Astrocyte of the spinal cord (primary cell): ENCODE measurements around the gene PRDM16.

ENCODE experiments used
- DNase-seq: peaks from one replicate; pipeline ENCODE4 v3.0.0; 2011; ENCODE audit warnings: low read depth, low spot score
- H3K4me3 ChIP-seq: 2 replicates; pipeline ENCODE4 v1.5.1; 2011; ENCODE audit warnings: low read depth, mild to moderate bottlenecking, low read length, moderate library complexity
- in situ Hi-C: cut with HindIII; loops from 2 replicates; pipeline ENCODE4 v1.10.0; 2017; ENCODE audit warnings: low sequenced_read_pairs
- TF ChIP-seq, protein P1 (sequence below): IDR thresholded peaks from 2 replicates; pipeline ENCODE4 v1.5.1; 2012; ENCODE audit warnings: low read depth, mild to moderate bottlenecking, low read length, inconsistent platforms

Gene PRDM16

DNA sequence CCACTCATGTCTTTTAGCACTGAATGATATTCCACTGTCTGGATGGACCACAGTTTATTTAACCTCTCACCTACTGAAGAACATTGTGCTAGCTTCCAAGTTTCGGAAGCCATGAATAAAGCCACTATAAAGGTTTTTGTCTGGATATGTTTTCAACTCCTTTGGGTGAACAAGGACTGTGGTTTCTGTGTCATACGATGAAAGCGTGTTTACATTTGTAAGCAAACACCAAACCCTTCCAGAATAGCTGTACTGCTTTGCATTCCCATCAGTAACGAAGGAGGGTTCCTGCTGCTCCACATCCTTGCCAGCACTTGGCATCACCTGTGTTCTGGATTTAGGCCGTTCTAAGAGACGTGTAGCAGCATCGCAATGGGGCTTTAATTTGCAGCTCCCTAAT lies 374.8 kb downstream of the PRDM16 start:
- DNase-seq = no peak
- in situ Hi-C loops = no loop called here
- H3K4me3 ChIP-seq = no peak overlapping the region
- TF ChIP-seq, protein P1, sequence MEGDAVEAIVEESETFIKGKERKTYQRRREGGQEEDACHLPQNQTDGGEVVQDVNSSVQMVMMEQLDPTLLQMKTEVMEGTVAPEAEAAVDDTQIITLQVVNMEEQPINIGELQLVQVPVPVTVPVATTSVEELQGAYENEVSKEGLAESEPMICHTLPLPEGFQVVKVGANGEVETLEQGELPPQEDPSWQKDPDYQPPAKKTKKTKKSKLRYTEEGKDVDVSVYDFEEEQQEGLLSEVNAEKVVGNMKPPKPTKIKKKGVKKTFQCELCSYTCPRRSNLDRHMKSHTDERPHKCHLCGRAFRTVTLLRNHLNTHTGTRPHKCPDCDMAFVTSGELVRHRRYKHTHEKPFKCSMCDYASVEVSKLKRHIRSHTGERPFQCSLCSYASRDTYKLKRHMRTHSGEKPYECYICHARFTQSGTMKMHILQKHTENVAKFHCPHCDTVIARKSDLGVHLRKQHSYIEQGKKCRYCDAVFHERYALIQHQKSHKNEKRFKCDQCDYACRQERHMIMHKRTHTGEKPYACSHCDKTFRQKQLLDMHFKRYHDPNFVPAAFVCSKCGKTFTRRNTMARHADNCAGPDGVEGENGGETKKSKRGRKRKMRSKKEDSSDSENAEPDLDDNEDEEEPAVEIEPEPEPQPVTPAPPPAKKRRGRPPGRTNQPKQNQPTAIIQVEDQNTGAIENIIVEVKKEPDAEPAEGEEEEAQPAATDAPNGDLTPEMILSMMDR = no peak

DNA sequence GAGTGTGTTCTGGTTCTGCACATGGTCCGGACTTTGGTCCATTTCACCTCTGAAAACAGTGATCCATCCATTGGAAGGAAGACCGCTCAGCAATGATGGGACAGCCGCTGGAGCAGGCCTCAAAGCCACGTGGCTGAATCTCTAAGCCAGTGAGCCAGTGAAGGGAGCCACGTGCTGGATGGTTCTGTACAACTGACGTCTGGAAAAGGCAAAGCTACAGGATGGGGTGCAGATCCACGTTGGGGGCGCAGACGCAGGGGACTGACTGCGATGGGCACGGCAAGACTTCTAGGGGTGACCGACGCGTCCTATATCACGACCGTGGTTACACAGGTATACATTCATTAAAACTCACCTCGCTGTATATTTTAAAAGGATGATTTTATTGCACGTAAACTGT lies 375.3 kb downstream of the PRDM16 start:
- in situ Hi-C loops = no loop called here
- TF ChIP-seq, protein P1 = no peak
- no peak overlapping the region for H3K4me3 ChIP-seq
- DNase-seq = no peak

DNA sequence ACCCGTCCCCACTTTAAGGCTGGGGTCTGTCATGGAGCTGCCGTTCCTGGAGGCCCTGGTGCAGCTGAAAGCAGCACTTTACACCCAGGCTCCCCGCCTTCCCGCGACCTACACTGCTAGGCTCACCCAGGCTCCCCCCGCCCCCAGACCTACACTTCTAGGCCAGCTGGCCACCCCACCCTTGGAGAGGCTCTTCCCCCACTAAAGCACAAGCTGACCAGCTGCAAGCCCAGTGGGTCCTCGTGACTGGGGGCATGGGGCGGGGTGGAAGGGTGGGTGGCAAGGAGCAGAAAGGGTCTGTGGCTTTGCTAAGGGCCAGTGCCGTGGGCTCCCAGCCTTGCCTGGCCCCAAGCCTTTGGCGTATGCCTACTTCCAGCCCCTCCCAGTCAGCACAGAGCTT lies 375.7 kb downstream of the PRDM16 start:
- TF ChIP-seq, protein P1 = no peak
- DNase-seq = no peak
- H3K4me3 ChIP-seq = no peak overlapping the region
- in situ Hi-C loops = no loop called here

DNA sequence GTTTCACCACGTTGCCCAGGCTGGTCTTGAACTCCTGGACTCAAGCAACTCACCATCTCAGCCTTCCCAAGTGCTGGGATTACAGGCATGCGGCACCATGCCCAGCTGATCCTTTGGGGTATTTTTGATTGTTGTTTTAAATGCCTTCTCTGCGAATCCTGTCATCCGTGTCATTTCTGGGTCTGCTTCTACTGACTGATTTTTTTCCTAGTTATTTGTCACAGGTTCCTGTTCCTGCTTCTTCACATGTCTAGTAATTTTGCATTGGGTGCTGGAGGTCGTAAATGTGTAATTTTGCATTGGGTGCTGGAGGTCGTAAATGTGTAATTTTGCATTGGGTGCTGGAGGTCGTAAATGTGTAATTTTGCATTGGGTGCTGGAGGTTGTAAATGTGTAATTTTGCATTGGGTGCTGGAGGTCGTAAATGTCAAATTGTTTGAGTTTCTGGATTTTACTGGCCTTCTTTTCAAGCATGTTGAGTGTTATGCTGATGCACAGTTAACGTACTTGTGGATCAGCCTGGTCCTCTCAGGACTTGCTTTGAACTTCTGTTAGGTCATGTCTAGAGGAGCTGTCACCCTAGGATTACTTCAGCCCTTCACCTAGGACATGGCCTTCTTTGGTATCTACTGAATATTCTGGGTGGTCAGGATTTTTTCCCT lies 381.3 kb downstream of the PRDM16 start:
- H3K4me3 ChIP-seq = no peak overlapping the region
- in situ Hi-C loops = no loop called here
- DNase-seq = no peak
- TF ChIP-seq, protein P1 = no peak

DNA sequence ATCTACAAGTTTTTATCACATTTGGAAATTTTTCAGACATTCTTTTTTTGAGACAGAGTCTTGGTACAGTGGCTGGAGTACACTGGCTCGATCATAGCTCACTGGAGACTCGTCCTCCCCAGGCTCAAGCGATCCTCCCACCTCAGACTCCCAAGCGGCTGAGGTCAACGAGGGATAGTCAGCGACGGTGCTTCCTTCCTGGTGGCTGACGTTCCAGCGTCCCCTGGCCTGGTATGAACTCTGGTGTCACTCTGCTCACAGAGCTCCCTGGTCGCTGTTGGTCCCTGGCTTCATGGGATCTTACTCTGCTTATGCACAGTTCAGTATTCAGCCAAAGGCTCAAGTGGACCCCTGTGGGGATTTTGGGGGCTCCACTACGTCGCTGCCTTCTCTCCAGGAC lies 382.0 kb downstream of the PRDM16 start:
- H3K4me3 ChIP-seq = no peak overlapping the region
- in situ Hi-C loops = no loop called here
- TF ChIP-seq, protein P1 = no peak
- DNase-seq = no peak

DNA sequence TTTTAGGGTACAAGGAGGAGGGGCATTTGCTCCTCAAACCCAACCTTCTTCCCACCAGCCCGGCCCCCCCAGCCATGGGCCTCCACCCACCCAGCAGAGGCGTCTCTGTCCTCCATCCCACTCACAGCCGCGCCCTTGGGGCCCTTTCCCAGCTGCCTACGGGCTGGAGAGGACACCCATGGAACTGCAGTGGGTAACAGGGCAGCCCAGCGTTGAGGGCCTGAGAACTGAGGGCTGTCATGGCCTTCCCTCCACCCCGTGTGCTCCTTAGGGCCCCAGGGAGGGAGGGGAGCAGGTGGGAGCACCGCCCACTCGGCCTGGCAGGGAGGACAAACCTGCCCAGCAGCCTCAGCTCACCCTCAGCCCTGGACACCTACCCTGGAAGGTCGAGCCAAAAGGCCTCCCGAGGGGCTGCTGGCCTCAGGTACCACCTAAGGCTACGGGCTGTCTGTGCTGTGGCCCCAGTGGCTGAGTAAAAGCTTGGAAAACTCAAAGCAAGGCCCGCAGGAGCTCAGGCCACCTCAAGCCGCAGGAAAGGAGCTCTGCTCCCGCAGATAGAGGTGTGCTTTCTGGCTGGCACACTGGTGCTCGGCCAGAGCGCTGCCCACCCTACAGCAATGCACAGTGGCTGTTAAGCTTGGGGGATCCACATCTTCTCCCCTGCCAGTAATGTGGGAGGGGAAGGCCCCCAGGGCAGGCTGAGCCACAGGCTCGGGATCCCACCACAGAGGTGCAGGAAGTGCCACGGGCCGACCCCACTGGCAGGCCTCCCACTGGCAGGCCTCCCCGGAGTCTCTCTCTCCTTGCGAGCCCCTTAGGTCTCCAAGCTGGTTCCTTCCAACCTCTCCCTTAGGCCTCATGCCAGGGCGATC lies 383.2 kb downstream of the PRDM16 start:
- no peak overlapping the region for H3K4me3 ChIP-seq
- in situ Hi-C loops = no loop called here
- TF ChIP-seq, protein P1 = no peak
- DNase-seq = no peak
